ENCODE data around the gene OR2A2.

Gene OR2A2

DNA sequence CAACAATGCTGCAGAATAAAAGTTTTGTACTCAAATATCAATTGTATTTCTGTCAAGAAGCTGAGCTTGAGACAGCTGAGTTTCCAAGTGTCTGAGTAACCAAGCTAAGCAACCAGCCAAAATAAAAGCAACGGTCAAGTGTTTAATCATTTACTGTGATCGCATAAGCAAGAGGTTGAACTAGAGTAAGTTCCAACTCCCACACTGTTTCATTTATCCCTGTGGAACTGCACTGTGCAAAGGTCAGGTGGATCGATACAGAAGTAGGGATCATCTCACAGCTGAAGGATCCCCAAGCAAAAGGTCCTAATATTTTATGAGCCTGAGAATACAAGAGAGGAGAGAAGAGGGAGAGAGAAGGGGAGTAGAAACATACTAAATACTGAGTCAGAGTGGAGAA, 35.0 kb downstream of the OR2A2 start:
- DNase-seq = no peak

DNA sequence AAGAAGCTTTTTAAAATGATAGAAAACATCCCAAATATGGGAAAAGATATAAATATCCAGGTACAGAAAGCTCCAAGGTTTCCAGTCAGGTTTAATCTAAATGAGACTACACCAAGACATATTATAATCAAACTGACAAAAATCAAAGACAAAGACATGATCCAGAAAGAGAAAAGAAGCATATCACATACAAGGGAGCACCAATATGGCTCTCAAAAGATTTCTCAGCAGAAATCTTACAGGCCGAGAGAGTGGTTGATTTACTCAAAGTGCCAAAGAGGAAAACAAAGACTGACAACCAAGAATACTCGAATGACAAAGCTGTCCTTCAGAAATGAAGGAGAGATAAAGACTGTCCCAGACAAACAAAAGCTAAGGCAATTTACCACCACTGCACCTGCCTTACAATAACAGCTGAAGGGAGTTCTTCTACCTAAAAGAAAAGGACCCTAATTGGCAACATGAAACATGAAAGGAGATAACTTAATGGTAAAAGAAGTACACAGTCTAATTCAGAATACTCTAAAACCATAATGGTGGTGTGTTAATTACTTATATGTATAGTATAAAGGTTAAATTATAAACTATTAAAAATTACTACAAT, 38.9 kb downstream of the OR2A2 start:
- no peak for DNase-seq

DNA sequence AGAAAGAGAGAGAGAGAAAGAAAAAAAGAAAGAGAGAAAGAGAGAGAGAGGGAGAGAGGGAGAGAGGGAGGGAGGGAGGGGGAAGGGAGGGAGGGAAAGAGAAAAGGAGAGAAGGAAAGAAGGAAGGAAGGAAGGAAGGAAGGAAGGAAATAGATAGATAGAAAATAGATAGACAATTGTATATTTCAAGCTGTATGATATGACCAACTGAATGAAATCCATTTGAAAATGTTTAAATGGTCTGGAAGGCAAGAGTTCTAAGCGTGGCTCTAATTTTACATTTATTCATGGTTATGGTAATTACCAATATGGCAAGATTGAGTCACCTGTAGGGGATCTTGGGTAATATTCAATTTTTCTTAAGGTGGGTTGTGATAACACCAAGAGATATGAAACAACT, 49.5 kb downstream of the OR2A2 start:
- DNase-seq = no peak

Data from kidney glomerular epithelial cell (primary cell).